SH-SY5Y (cell line): ENCODE results near the gene C19orf53.

ENCODE experiments used
- GATA2 ChIP-seq: IDR thresholded peaks from 2 replicates; pipeline ENCODE4 v1.6.1; 2011; ENCODE audit warnings: mild to moderate bottlenecking, low read depth, low read length
- GATA3 ChIP-seq: IDR thresholded peaks from 2 replicates; pipeline ENCODE4 v1.6.1; 2011; ENCODE audit warnings: low read depth, mild to moderate bottlenecking, low read length, moderate library complexity

C19orf53 gene

GRCh38 chr19:13756210-13756609, 18.0 kb upstream of the C19orf53 start:
- TF ChIP-seq GATA3 (no peak), GATA2 (no peak)

GRCh38 chr19:13757805-13758772, 16.2 kb upstream of the C19orf53 start:
- no peak for TF ChIP-seq GATA3
- no peak for TF ChIP-seq GATA2

GRCh38 chr19:13758795-13759194, 15.5 kb upstream of the C19orf53 start:
- TF ChIP-seq GATA3, result no peak
- TF ChIP-seq GATA2, result no peak

GRCh38 chr19:13761423-13761822, 12.8 kb upstream of the C19orf53 start:
- TF ChIP-seq GATA2, result no peak
- no peak for TF ChIP-seq GATA3

- TF ChIP-seq GATA2, result no peak
- no peak for TF ChIP-seq GATA3
These were observed 11.5 kb upstream of the C19orf53 start for GRCh38 chr19:13762635-13763235.

- TF ChIP-seq GATA2, result no peak
These were observed 11.0 kb upstream of the C19orf53 start for GRCh38 chr19:13763265-13763664.

- TF ChIP-seq GATA2 (no peak), GATA3 (no peak)
These were observed 10.0 kb upstream of the C19orf53 start, which contains the start of gene MRI1 for GRCh38 chr19:13764101-13764807. Gene MRI1 (plus strand): TSS chr19:13764522. CDS start chr19:13764589, 67 bp downstream.

GRCh38 chr19:13764821-13765394, 9.3 kb upstream of the C19orf53 start:
- no peak for TF ChIP-seq GATA3
- no peak for TF ChIP-seq GATA2

GRCh38 chr19:13765395-13766094, 8.7 kb upstream of the C19orf53 start:
- TF ChIP-seq GATA3, result no peak
- peak; percentile 76 for TF ChIP-seq GATA2

GRCh38 chr19:13766095-13766481, 8.2 kb upstream of the C19orf53 start:
- TF ChIP-seq GATA2 (no peak), GATA3 (no peak)

GRCh38 chr19:13768510-13768909, 5.7 kb upstream of the C19orf53 start:
- TF ChIP-seq GATA3 (no peak), GATA2 (no peak)

- TF ChIP-seq GATA3, result no peak
- TF ChIP-seq GATA2, result no peak
These were observed 4.1 kb upstream of the C19orf53 start for GRCh38 chr19:13770013-13770635.

- TF ChIP-seq GATA3 (no peak), GATA2 (no peak)
These were observed 4.1 kb downstream of the C19orf53 start for GRCh38 chr19:13778398-13778797.

GRCh38 chr19:13778847-13779246, 4.6 kb downstream of the C19orf53 start:
- TF ChIP-seq GATA2 (no peak), GATA3 (no peak)
